Spleen (tissue), 13 donors: ENCODE results near the gene LCE1A. TPM values are rescaled to one million over a fixed set of nuclear protein-coding genes. Genes with fewer than 3 reads are reported as not detected.

Experiments used
- DNase-seq: peaks from one replicate; pipeline ENCODE4 v3.0.0-alpha.2; 2020
- H3K27ac ChIP-seq, 8 donors: fragments of 200-600 bp; sonication (generic) in 7 of 8; 1 replicate in 4 of 8; 2 replicates in 4 of 8; pipeline versions ENCODE4 v1.5.0 to v1.8.0; 2016 to 2021; ENCODE audit warnings: inconsistent platforms in 4 of 8, mild to moderate bottlenecking in 4 of 8, moderate library complexity in 1 of 8
- H3K27me3 ChIP-seq, 7 donors: fragments of 200-600 bp; sonication (generic) in 6 of 7; replicated peaks in 1 of 7; 1 replicate in 4 of 7; 2 replicates in 3 of 7; pipeline versions ENCODE4 v1.5.0 to v1.8.0; 2016 to 2021; ENCODE audit warnings: inconsistent platforms in 3 of 7, mild to moderate bottlenecking in 1 of 7
- H3K36me3 ChIP-seq, 6 donors: fragments of 200-600 bp; sonication (generic) in 5 of 6; 1 replicate in 4 of 6; 2 replicates in 2 of 6; pipeline versions ENCODE4 v1.5.0 to v1.8.0; 2016 to 2021; ENCODE audit warnings: inconsistent platforms in 2 of 6
- H3K4me1 ChIP-seq, 6 donors: fragments of 200-600 bp; sonication (generic) in 5 of 6; 1 replicate in 3 of 6; 2 replicates in 3 of 6; pipeline versions ENCODE4 v1.5.0 to v1.8.0; 2016 to 2021; ENCODE audit warnings: inconsistent platforms in 3 of 6
- H3K4me3 ChIP-seq, 8 donors: fragments of 200-600 bp; sonication (generic) in 7 of 8; 1 replicate in 4 of 8; 2 replicates in 4 of 8; pipeline versions ENCODE4 v1.5.0 to v1.8.0; 2016 to 2021; ENCODE audit warnings: inconsistent platforms in 4 of 8, mild to moderate bottlenecking in 4 of 8, moderate library complexity in 2 of 8
- H3K9me3 ChIP-seq, 8 donors: fragments of 200-600 bp; sonication (generic) in 7 of 8; 1 replicate in 4 of 8; 2 replicates in 4 of 8; pipeline versions ENCODE4 v1.5.0 to v1.8.0; 2016 to 2021; ENCODE audit warnings: inconsistent platforms in 4 of 8
- POLR2A ChIP-seq, 3 donors: fragments of 450-650 bp; IDR thresholded peaks; one replicate each; pipeline ENCODE4 v1.5.1; 2017; ENCODE audit warnings: antibody characterized with exemption in 3 of 3, mild to moderate bottlenecking in 1 of 3
- POLR2AphosphoS5 ChIP-seq, 3 donors: sonication (generic); formaldehyde crosslinking; IDR thresholded peaks; one replicate each; pipeline ENCODE4 v1.5.1; 2017; ENCODE audit warnings: antibody characterized with exemption in 3 of 3
- WGBS, 5 donors: extraction: QIAGEN DNeasy Blood & Tissue Kit in 3 of 5; methylation state at CpG; one replicate each; pipeline versions ENCODE4 v1.1.5 to v1.1.7; 2013 to 2018; 5-methylcytosine and 5-hydroxymethylcytosine counted together
- intact Hi-C: fragments of 100-400 bp; cut with DNase I; formaldehyde crosslinking; loops from one replicate; pipeline ENCODE4 v1.15.0; 2023; ENCODE audit warnings: low total_unique reads
- long read RNA-seq, 2 donors: transcript quantifications; one replicate each; lab custom pipeline, GENCODE V29; 2026
- polyA plus RNA-seq, 3 donors: library from polyadenylated mRNA; stranded (reverse); fragments of 200-250 nt; gene quantifications; one replicate each; pipeline ENCODE4 v1.2.1, GENCODE V29; 2013
- total RNA-seq, 7 donors: library from RNA; depleted of rRNA in 3 of 7; stranded (reverse); fragments of >200 nt in 3 of 7; fragmentation: NEBNext Ultra II Directional in 4 of 7; extraction: Animal tissue kit (Norgen Biotek cat#: 25700) in 4 of 7; gene quantifications; one replicate each; pipeline versions ENCODE4 v1.1.0 to v1.2.1, GENCODE V29; 2016 to 2021
- TF ChIP-seq, protein P1 (sequence below), 11 experiments: fragments of 200-600 bp in 7 of 11; fragments of 450-650 bp in 4 of 11; sonication (generic) in 4 of 11; IDR thresholded peaks in 8 of 11; conservative IDR thresholded peaks in 3 of 11; 1 replicate in 7 of 11; 2 replicates in 4 of 11; pipeline versions ENCODE4 v1.4.0 to v1.8.0; 2016 to 2021; ENCODE audit warnings: antibody characterized with exemption in 11 of 11, inconsistent platforms in 4 of 11, mild to moderate bottlenecking in 1 of 11
- donor health status: healthy with polysubstance abuse.
- donor health status: DM: no; HTN: no; CAD: no; lungs with moderate emphysema.
- donor health status: DM: no; HTN: no; CAD: no.
- donor health status: Bipolar disorder and iron deficiency.
- donor health status: healthy.
- donor health status: DM: no; HTN: no; CAD: no.
- donor health status: DM: yes; HTN: yes; CAD: no.

The LCE1A gene
- not detected for total RNA-seq
- not detected for polyA plus RNA-seq
- long read RNA-seq, donor 1, result 0 reads
- long read RNA-seq, donor 2, result 0 reads

GRCh38 chr1:152827173-152827572 is at the start of gene LCE1A:
Gene LCE1A (plus strand): TSS chr1:152827473. CDS start chr1:152827473, 0 bp downstream.
- Histone ChIP-seq H3K27ac (no peak within 1 kb of the TSS), H3K9me3 (peaks cover 0 to 9% (median 0%) of the 10 kb centered on the region in 8 donors), H3K36me3 (no peaks in the 10 kb centered on the region), H3K27me3 (peaks cover 0 to 60% (median 0%) of the 10 kb centered on the region in 7 donors), H3K4me1 (no peaks in the 10 kb centered on the region), H3K4me3 (no peak within 1 kb of the TSS)
- intact Hi-C loops, result no loop called here
- no peak for DNase-seq
- WGBS, 5 donors, result 65 to 95% (median 73%) methylated on average over 2 of the region's 2 CpGs
- TF ChIP-seq POLR2AphosphoS5 (IDR thresholded peaks at IDR 0.05) (no peak), POLR2A (IDR thresholded peaks at IDR 0.05) (no peak)
- TF ChIP-seq, protein P1, sequence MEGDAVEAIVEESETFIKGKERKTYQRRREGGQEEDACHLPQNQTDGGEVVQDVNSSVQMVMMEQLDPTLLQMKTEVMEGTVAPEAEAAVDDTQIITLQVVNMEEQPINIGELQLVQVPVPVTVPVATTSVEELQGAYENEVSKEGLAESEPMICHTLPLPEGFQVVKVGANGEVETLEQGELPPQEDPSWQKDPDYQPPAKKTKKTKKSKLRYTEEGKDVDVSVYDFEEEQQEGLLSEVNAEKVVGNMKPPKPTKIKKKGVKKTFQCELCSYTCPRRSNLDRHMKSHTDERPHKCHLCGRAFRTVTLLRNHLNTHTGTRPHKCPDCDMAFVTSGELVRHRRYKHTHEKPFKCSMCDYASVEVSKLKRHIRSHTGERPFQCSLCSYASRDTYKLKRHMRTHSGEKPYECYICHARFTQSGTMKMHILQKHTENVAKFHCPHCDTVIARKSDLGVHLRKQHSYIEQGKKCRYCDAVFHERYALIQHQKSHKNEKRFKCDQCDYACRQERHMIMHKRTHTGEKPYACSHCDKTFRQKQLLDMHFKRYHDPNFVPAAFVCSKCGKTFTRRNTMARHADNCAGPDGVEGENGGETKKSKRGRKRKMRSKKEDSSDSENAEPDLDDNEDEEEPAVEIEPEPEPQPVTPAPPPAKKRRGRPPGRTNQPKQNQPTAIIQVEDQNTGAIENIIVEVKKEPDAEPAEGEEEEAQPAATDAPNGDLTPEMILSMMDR (IDR thresholded peaks at IDR 0.05 in 8 of 11, conservative IDR thresholded peaks at IDR 0.05 in 3 of 11), result no peak

DNA sequence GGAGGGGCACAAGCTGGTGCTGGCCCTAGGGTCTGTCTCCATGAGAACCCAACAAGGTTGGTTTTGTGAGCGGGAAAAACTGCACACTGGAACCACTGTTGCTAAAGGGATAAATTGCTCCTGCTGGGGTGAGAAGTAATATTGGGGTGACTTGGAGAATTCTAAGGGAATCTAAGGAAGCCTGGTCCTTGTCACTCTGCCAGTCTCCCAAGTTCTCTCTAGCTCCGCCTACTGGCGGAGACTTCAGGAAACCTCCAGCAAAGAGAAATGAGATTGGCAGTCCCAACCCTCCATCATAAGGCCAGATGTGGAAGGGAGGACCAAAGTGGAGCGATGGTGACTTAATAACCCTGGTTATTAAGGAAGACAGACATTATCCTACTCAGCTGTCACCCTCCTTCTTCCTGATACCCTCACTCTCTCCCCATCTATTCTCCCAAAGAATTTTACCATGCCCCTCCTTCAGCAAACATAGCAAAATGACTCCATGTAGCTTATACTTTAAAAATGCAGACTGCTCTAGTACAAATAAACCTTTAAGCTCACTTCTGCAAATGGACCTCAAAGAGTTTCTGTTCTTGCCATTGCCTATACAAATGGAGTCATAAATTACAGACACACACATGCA is 49.6 kb upstream of the LCE1A start:
- H3K27ac ChIP-seq, result no peak overlapping the region
- H3K27me3 ChIP-seq, result peaks cover 0 to 28% (median 0%) of the 10 kb centered on the region in 7 donors
- no peak for TF ChIP-seq POLR2A (IDR thresholded peaks at IDR 0.05)
- TF ChIP-seq POLR2AphosphoS5 (IDR thresholded peaks at IDR 0.05), result no peak
- TF ChIP-seq, protein P1 (IDR thresholded peaks at IDR 0.05 in 8 of 11, conservative IDR thresholded peaks at IDR 0.05 in 3 of 11), result no peak
- intact Hi-C loops, result no loop called here
- no peak overlapping the region for H3K4me3 ChIP-seq
- H3K36me3 ChIP-seq, result no peaks in the 10 kb centered on the region
- WGBS, 5 donors, result 54 to 71% (median 59%) methylated on average over 4 of the region's 4 CpGs
- H3K4me1 ChIP-seq, result no peaks in the 10 kb centered on the region
- no peaks in the 10 kb centered on the region for H3K9me3 ChIP-seq
- no peak for DNase-seq

- Histone ChIP-seq H3K27ac (no peak overlapping the region), H3K36me3 (no peaks in the 10 kb centered on the region), H3K9me3 (no peaks in the 10 kb centered on the region), H3K4me1 (no peaks in the 10 kb centered on the region), H3K4me3 (no peak overlapping the region), H3K27me3 (peaks cover 0 to 40% (median 0%) of the 10 kb centered on the region in 7 donors)
- TF ChIP-seq POLR2AphosphoS5 (IDR thresholded peaks at IDR 0.05) (no peak), POLR2A (IDR thresholded peaks at IDR 0.05) (no peak)
- TF ChIP-seq, protein P1 (IDR thresholded peaks at IDR 0.05 in 8 of 11, conservative IDR thresholded peaks at IDR 0.05 in 3 of 11), result no peak
- intact Hi-C loops, result no loop called here
- no peak for DNase-seq
- 55 to 75% (median 60%) methylated on average over 2 of the region's 2 CpGs for WGBS, 5 donors
Measured at GRCh38 chr1:152783095-152783494, 44.2 kb upstream of the LCE1A start.

DNA sequence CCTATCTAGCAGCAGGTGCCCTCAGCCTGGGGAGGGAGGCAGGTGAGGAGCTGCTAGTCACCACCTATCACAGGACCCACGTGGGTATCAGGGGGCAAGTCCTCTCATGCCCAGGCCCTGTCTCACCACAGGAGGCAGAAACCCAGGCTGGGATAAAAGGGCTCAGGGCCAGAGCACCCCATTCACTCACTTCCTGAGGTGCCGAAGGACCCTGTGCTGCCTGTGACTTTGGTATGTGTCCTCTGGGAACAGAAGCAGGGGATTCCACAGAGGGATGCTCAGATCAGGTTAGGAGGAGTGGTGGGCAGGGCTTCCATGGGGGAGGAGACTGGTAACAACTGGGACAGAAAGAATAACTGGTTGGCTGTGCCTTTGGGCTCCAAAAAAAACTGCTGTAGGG is 41.2 kb upstream of the LCE1A start, which contains the start of gene LCE1E:
TSS of gene LCE1E (plus strand) at position 181 of the 400 bp plus-strand sequence. CDS start 1,043 bp downstream, outside the sequence.
- TF ChIP-seq, protein P1 (IDR thresholded peaks at IDR 0.05 in 8 of 11, conservative IDR thresholded peaks at IDR 0.05 in 3 of 11), result no peak
- TF ChIP-seq POLR2A (IDR thresholded peaks at IDR 0.05) (no peak), POLR2AphosphoS5 (IDR thresholded peaks at IDR 0.05) (no peak)
- H3K4me1 ChIP-seq, result no peaks in the 10 kb centered on the region
- whole genome bisulfite sequencing, 5 donors, result 25 to 50% (median 40%) methylated on average over 2 of the region's 2 CpGs

More for the DNA sequence above, 41.2 kb upstream of the LCE1A start, which contains the start of gene LCE1E:
- Histone ChIP-seq H3K36me3 (no peaks in the 10 kb centered on the region), H3K27me3 (peaks cover 0 to 40% (median 0%) of the 10 kb centered on the region in 7 donors), H3K9me3 (no peaks in the 10 kb centered on the region), H3K4me3 (no peak within 1 kb of the TSS), H3K27ac (no peak within 1 kb of the TSS)
- intact Hi-C loops, result no loop called here
- DNase-seq, result no peak
